CD4-positive, CD25-positive, alpha-beta regulatory T cell (primary cell): ENCODE results near the gene ELL. TPM values are rescaled to one million over a fixed set of nuclear protein-coding genes. Genes with fewer than 3 reads are reported as not detected.

Source experiments
- ATAC-seq, 2 donors: fragments of 150-1000 bp; cut with Tn5 transposase; one replicate each; pipeline ENCODE4 v1.10.0; 2021; ENCODE audit warnings: low read depth in 2 of 2, moderate number of reproducible peaks in 2 of 2, moderate library complexity in 1 of 2
- DNase-seq, 3 donors: peaks; one replicate each; pipeline versions ENCODE4 v3.0.0 to v3.0.0-alpha.2; 2012 to 2022; ENCODE audit warnings: mixed read lengths in 1 of 3
- H3K27ac ChIP-seq: one replicate; pipeline ENCODE4 v1.7.0; 2013; ENCODE audit warnings: mild to moderate bottlenecking, low read length; ENCODE audit not compliant: insufficient read depth, poor library complexity, severe bottlenecking
- H3K27me3 ChIP-seq: one replicate; pipeline ENCODE4 v1.7.0; 2013; ENCODE audit warnings: low read length; ENCODE audit not compliant: control insufficient read depth, insufficient read depth
- H3K36me3 ChIP-seq: one replicate; pipeline ENCODE4 v1.7.0; 2013; ENCODE audit warnings: mild to moderate bottlenecking, low read length, moderate library complexity; ENCODE audit not compliant: control insufficient read depth, insufficient read depth
- H3K4me1 ChIP-seq: 2 replicates; pipeline ENCODE4 v1.7.0; 2013; ENCODE audit warnings: mild to moderate bottlenecking, low read length; ENCODE audit not compliant: insufficient read depth, control insufficient read depth, poor library complexity, severe bottlenecking
- H3K4me3 ChIP-seq: one replicate; pipeline ENCODE4 v1.7.0; 2013; ENCODE audit warnings: low read depth, mild to moderate bottlenecking, low read length, moderate library complexity
- H3K9me3 ChIP-seq, 2 experiments: 1 replicate in 1 of 2; 2 replicates in 1 of 2; pipeline ENCODE4 v1.7.0; 2013; ENCODE audit warnings: low read length in 2 of 2, mild to moderate bottlenecking in 1 of 2, moderate library complexity in 1 of 2; ENCODE audit not compliant: control insufficient read depth in 2 of 2
- H3K27ac Mint-ChIP-seq, 3 donors: one replicate each; pipeline ENCODE4 v1.8.0; 2020 to 2022; ENCODE audit warnings: mild to moderate bottlenecking in 3 of 3, mixed read lengths in 3 of 3, moderate library complexity in 2 of 3
- H3K27me3 Mint-ChIP-seq: one replicate; pipeline ENCODE4 v1.8.0; 2022; ENCODE audit warnings: mild to moderate bottlenecking, mixed read lengths
- H3K36me3 Mint-ChIP-seq: one replicate; pipeline ENCODE4 v1.8.0; 2020; ENCODE audit warnings: mixed read lengths
- H3K4me1 Mint-ChIP-seq, 4 donors: one replicate each; pipeline ENCODE4 v1.8.0; 2020 to 2022; ENCODE audit warnings: mixed read lengths in 4 of 4, mild to moderate bottlenecking in 1 of 4
- H3K4me3 Mint-ChIP-seq, 4 donors: one replicate each; pipeline ENCODE4 v1.8.0; 2020 to 2022; ENCODE audit warnings: mild to moderate bottlenecking in 4 of 4, mixed read lengths in 4 of 4, moderate library complexity in 3 of 4
- H3K9me3 Mint-ChIP-seq, 7 donors: one replicate each; pipeline ENCODE4 v1.8.0; 2020 to 2022; ENCODE audit warnings: mixed read lengths in 7 of 7, mild to moderate bottlenecking in 3 of 7, moderate library complexity in 2 of 7
- polyA plus RNA-seq, 4 donors: library from polyadenylated mRNA; unstranded; fragments of 300-500 nt; fragmentation: Illumina TruSeq; gene quantifications; one replicate each; pipeline ENCODE4 v1.2.3, GENCODE V29; 2021
- total RNA-seq: library from RNA; stranded (reverse); gene quantifications from one replicate; pipeline ENCODE4 v1.2.3, GENCODE V29; 2022

Gene ELL
- total and polyA plus RNA-seq, 5 donors from 2014 or later = 7.7 to 53.6 (median 10.0) TPM

DNA sequence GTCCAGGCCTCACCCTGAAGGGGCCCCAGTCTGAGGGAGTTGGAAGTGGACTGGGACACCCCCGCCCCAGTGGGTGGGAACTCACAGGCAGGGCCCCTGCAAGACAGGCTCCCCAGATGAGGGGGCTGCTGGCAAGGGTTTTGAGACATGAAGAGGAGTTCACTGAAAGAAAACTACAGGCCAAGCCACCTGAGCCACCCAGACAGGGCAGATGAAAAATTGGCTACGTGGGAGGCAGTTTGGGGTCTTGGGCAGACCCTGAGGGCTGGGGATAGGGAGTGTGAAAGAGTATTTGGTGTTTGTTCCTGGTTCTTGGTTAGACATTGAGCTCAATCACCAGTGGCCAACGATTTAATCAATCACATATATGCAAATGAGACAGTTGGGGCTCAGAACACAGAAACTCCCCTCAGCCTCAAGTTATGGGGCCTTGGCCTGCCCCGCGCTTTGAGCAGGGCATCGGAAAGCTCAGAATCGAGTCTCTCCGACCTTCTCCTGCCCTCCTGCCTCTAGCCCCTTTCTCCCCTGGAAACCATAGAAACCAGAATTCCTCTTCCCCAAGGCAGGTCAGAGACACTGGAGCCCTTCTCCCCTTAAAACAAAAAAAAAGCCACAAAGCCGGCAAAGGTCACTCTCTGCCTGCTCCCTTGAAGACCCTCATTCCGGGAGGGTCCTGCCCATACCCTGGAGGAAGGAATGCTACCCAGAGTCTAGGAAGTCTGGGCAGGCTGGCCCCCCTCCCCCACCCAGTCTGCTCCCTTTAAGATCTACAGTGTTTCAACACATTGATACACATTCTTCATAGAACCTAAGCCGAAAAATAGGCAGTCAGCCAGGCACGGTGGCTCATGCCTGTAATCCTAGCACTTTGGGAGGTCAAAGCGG, 82.6 kb downstream of the ELL start:
- DNase-seq = no peak
- H3K9me3 Mint-ChIP-seq = peaks cover 0 to 3% (median 0%) of the 10 kb centered on the region in 7 donors
- peak overlapping the region in 3 of 4 donors; percentile 44 to 70 (median 68) for H3K4me3 Mint-ChIP-seq
- Histone ChIP-seq H3K27ac (no peak overlapping the region), H3K27me3 (no peaks in the 10 kb centered on the region), H3K36me3 (peaks cover 3% of the 10 kb centered on the region), H3K9me3 (no peaks in the 10 kb centered on the region), H3K4me1 (peaks cover 29% of the 10 kb centered on the region), H3K4me3 (no peak overlapping the region)
- ATAC-seq = no peak
- H3K4me1 Mint-ChIP-seq = peaks cover 4 to 48% (median 15%) of the 10 kb centered on the region in 4 donors
- peak overlapping the region; percentile 20 to 73 (median 26) for H3K27ac Mint-ChIP-seq
- peaks cover 5% of the 10 kb centered on the region for H3K36me3 Mint-ChIP-seq
- no peaks in the 10 kb centered on the region for H3K27me3 Mint-ChIP-seq

DNA sequence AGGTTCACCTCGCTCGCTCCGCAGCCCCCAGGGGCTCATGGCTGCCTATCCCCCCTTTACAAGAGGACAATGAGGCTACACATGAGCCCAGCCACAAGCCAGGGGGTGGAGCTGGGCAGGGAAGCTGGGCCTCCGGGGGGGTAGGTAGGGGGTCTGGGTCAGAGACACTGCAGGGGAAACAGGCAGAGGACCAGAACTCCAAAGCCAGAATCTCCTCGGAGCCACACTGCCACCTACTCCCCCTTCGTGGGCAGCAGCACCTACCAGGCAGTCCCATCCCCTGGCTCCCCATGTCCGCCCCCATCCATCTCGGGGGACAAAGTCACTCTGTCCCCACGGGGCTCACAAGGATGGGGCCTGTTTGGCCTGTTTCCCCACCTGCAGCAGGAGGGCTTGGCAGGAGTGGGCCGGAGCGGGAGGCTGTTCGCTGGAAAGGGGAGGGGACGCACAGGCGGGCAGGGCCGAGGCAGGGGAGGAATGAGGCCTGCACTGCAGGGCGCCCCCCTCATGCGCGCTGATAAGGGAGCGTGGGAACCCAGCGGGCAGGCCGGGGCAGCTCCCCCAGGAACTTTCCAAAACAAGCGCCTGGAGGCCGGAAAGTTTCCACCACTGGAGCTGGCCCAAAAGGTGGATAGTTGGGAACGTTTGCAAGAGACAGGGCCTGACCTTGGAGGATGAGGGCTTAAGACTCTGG, 83.4 kb downstream of the ELL start:
- Mint-ChIP-seq H3K4me3 (peak overlapping the region in 3 of 4 donors; percentile 46 to 70 (median 68)), H3K9me3 (peaks cover 0 to 3% (median 0%) of the 10 kb centered on the region in 7 donors), H3K27me3 (no peaks in the 10 kb centered on the region), H3K27ac (peak overlapping the region in 2 of 3 donors; percentile 26 to 73), H3K36me3 (peaks cover 5% of the 10 kb centered on the region), H3K4me1 (peaks cover 4 to 50% (median 15%) of the 10 kb centered on the region in 4 donors)
- H3K9me3 ChIP-seq = no peaks in the 10 kb centered on the region
- no peaks in the 10 kb centered on the region for H3K36me3 ChIP-seq
- no peak overlapping the region for H3K27ac ChIP-seq
- DNase-seq (no peak), ATAC-seq (no peak)
- no peaks in the 10 kb centered on the region for H3K27me3 ChIP-seq
- peaks cover 35% of the 10 kb centered on the region for H3K4me1 ChIP-seq
- no peak overlapping the region for H3K4me3 ChIP-seq

DNA sequence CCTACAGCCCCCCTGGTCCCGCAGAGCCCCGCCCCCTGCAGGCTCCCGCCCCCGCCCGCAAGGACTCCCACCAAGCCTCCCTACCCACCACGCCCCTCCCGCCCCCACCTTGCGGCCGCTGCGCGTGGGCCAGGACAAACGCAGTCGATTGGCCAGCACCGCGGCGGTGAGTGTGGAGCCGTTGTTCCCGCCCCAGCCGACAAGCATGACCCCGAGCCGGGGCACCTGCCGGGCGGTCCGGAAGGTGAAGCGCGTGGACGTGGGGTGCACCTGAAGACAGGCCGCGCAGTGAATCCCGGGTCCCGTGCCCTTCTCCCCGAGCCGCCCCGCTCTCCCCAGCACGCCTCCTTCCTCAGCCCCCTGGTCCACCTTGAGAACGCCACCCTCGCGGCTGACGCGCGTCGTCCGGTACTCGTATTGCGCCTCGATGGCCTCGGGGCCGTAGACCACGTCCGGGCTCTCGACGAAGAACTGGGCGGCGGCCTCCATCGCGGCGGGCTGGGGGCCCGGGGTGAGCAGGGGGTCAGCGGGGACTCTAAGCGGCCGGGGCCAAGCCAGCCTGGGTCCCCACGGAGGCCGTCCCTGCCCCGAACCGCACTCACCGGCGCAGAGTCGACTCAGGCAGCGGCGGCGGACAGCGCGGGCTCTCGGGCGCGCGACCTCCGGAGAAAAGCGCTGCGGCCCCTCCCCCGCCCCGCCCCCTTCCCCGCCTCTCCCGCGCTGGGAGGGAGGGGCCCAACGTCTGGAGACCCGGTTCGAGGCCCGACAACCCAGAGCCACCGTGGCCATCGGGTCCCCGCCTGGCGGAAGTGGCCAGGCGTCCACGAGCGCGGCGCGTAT, 84.2 kb downstream of the ELL start, which contains the start of gene ISYNA1:
Gene ISYNA1, minus strand, starts transcription at position 643 of the 840 bp plus-strand sequence. Its CDS starts 154 bp downstream, at position 489.
- peaks cover 40% of the 10 kb centered on the region for H3K4me1 ChIP-seq
- peaks cover 4 to 47% (median 15%) of the 10 kb centered on the region in 4 donors for H3K4me1 Mint-ChIP-seq
- peak; percentile 6 to 21 for ATAC-seq

DNA sequence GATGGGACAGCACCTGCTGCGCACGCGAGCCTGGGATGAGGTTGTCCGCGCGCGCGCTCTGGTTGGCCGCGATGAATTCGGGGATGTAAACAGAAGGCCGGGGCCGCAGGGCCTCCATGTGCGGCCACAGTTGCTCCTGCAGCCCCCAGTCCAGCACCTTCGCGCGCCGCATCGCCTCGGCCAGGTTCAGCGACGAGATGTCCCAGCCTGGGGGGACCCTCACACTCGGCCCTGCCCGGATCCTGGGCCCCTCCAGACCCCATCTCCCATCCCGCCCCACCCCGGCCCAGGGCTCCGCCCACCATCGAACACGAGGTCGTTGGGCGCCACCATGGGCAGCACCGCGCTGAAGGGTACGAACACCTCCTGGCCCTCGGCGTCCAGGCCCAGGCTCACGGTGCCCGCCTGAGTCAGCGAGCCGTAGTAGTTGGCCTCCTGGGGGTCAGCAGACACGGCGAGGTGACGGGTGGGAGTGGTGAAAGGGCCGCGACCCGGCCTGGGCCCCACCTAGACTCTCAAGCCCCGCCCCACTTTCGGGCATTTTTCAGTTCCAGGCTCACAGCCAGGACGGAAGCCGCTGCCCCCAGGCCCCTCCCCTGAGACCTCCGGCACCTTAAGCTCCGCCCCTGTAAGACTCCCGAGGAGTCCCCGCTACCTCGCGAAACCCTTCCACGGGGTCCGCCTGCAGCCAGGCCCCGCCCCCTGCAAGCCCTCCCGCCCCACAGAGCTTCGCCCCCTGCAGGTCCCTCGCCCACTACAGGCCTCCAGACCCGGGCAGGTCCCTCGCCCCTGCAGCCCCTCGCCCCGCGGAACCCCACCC, 85.0 kb downstream of the ELL start:
- peaks cover 0 to 2% (median 0%) of the 10 kb centered on the region in 7 donors for H3K9me3 Mint-ChIP-seq
- H3K27me3 Mint-ChIP-seq = no peaks in the 10 kb centered on the region
- H3K27ac Mint-ChIP-seq = peak overlapping the region in 2 of 3 donors; percentile 84 to 90
- Histone ChIP-seq H3K27me3 (no peaks in the 10 kb centered on the region), H3K27ac (peak overlapping the region; percentile 61), H3K9me3 (no peaks in the 10 kb centered on the region), H3K36me3 (no peaks in the 10 kb centered on the region), H3K4me1 (peaks cover 37% of the 10 kb centered on the region), H3K4me3 (no peak overlapping the region)
- H3K4me3 Mint-ChIP-seq = peak overlapping the region; percentile 80 to 89 (median 86)
- peaks cover 0 to 41% (median 11%) of the 10 kb centered on the region in 4 donors for H3K4me1 Mint-ChIP-seq
- DNase-seq (peak; percentile 75 to 78 (median 77)), ATAC-seq (peak; percentile 67 to 68)
- H3K36me3 Mint-ChIP-seq = no peaks in the 10 kb centered on the region

More for the DNA sequence above, 84.2 kb downstream of the ELL start, which contains the start of gene ISYNA1:
- H3K27me3 Mint-ChIP-seq = no peaks in the 10 kb centered on the region
- H3K36me3 Mint-ChIP-seq = peaks cover 4% of the 10 kb centered on the region
- DNase-seq = peak in 2 of 3 donors; percentile 39 to 68
- Histone ChIP-seq H3K9me3 (no peaks in the 10 kb centered on the region), H3K27me3 (no peaks in the 10 kb centered on the region), H3K36me3 (no peaks in the 10 kb centered on the region), H3K4me3 (no peak within 1 kb of the TSS), H3K27ac (peak within 1 kb of the TSS; percentile 61)
- H3K4me3 Mint-ChIP-seq = peak within 1 kb of the TSS; percentile 80 to 89 (median 86)
- H3K27ac Mint-ChIP-seq = peak within 1 kb of the TSS; percentile 20 to 84 (median 43)
- H3K9me3 Mint-ChIP-seq = peaks cover 0 to 3% (median 0%) of the 10 kb centered on the region in 7 donors

DNA sequence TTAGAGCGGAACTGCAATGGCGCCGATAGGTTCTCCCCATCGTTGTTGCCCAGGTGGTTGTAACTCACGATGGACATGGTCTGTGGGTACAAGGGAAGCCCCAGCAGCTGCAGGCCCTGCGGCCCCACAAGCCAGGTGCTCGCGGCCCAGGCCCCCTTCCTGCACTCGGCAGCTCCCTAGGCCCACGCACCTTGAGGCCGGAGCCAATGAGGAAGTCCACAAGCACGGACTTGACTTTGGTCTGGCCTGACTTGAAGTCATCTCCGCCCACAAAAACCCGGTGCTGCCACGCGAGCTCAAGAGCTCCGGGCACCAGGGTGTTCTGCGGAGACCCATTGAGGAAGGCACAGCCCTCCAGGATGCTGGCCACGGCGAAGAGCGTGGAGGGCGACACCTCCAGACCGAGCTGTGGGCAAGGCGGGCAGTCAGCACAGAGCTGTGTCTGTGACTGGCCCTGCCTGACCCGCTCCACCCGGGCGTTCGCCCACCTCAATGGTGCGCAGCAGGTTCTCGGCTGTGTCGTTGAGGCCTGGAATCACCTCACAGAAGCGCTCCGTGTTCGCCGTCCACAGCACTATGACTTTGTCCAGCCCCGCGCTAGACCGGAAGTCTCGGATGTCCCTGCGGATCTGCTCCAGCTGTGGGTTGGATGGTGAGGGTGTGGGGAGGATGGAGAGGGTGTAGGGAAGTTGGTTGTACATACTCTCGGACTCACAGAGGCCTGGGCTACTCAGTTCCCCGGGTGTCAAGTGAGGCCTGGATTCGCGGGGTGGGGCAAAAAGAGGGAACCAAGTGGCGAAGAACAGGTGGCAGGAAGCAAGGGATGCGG, 85.8 kb downstream of the ELL start:
- H3K27ac Mint-ChIP-seq = peak overlapping the region in 2 of 3 donors; percentile 62 to 90
- Histone ChIP-seq H3K27me3 (no peaks in the 10 kb centered on the region), H3K4me3 (no peak overlapping the region), H3K9me3 (no peaks in the 10 kb centered on the region), H3K4me1 (peaks cover 31% of the 10 kb centered on the region), H3K27ac (peak overlapping the region; percentile 41), H3K36me3 (no peaks in the 10 kb centered on the region)
- H3K4me3 Mint-ChIP-seq = peak overlapping the region; percentile 68 to 87 (median 78)
- H3K36me3 Mint-ChIP-seq = no peaks in the 10 kb centered on the region
- peaks cover 0 to 35% (median 11%) of the 10 kb centered on the region in 4 donors for H3K4me1 Mint-ChIP-seq
- ATAC-seq (no peak), DNase-seq (no peak)
- H3K27me3 Mint-ChIP-seq = no peaks in the 10 kb centered on the region
- H3K9me3 Mint-ChIP-seq = no peaks in the 10 kb centered on the region

DNA sequence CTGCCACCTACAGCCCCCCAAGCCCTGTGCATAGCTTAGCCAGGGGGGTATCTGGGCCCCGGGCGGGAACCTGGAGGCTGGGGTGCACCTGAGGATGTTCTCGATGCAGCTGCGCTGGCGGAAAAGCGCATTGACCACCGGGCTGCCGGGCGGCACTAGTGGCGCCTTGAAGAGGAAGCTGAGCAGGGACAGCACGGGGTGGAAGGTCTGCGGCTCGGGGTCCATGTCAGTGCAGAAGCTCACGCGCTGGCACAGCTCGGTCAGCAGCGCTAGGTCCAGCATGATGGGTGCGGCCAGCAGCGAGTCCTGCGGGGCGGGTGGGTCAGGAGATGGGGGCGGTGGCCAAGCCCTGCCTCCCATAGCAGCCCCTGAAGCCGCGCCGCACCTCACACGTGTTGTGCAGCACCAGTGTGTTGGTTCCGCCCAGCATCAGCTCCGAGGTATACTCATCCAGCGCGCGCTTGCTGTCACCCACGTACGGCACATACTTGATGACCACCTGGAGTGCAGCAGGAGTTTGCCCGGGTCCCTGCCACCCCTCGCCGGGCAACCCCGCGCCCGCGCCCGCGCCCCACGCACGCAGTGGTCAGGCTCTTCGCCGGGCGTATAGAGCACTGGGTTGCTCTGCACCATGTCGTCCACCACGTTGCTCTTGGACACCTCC, 86.6 kb downstream of the ELL start:
- no peak overlapping the region for H3K4me3 ChIP-seq
- H3K9me3 Mint-ChIP-seq = no peaks in the 10 kb centered on the region

More for the DNA sequence above, 86.6 kb downstream of the ELL start:
- no peaks in the 10 kb centered on the region for H3K27me3 ChIP-seq
- Mint-ChIP-seq H3K36me3 (no peaks in the 10 kb centered on the region), H3K27ac (no peak overlapping the region), H3K4me3 (peak overlapping the region in 3 of 4 donors; percentile 68 to 87 (median 73)), H3K27me3 (no peaks in the 10 kb centered on the region), H3K4me1 (peaks cover 0 to 31% (median 8%) of the 10 kb centered on the region in 4 donors)
- DNase-seq (no peak), ATAC-seq (no peak)
- no peak overlapping the region for H3K27ac ChIP-seq
- no peaks in the 10 kb centered on the region for H3K36me3 ChIP-seq
- no peaks in the 10 kb centered on the region for H3K9me3 ChIP-seq
- peaks cover 35% of the 10 kb centered on the region for H3K4me1 ChIP-seq
